Keratinocyte (primary cell): Measurements from ENCODE around the gene AKR1C1. TPM values are rescaled to one million over a fixed set of nuclear protein-coding genes. Genes with fewer than 3 reads are reported as not detected.
"Not testable (repeated sequence)": the region's sequence is repeated elsewhere in the genome, so short reads cannot be mapped to it uniquely, and the experiment has no call there.

Source experiments
- DNase-seq: peaks from one replicate; pipeline ENCODE4 v3.0.0-alpha.2; 2011; ENCODE audit warnings: low read depth, missing footprints, low spot score
- FAIRE-seq: peaks from 2 replicates; lab custom pipeline; 2011; peaks lifted over from hg19 to GRCh38; lab: Jason Lieb, UNC
- H2AFZ ChIP-seq: 2 replicates; pipeline ENCODE4 v1.6.0; 2012; ENCODE audit warnings: low read length, control low read depth, inconsistent platforms; ENCODE audit not compliant: control insufficient read depth
- H3K27ac ChIP-seq: 2 replicates; pipeline ENCODE4 v1.5.1; 2011; ENCODE audit warnings: low read length; ENCODE audit not compliant: control insufficient read depth, insufficient read depth
- H3K27me3 ChIP-seq: 3 replicates; pipeline ENCODE4 v1.6.0; 2011; ENCODE audit warnings: low read length; ENCODE audit not compliant: control insufficient read depth, insufficient read depth; ENCODE audit errors: extremely low read depth
- H3K36me3 ChIP-seq, 2 experiments: 2 replicates in 1 of 2; 3 replicates in 1 of 2; pipeline ENCODE4 v1.5.1; 2011; ENCODE audit warnings: low read length in 2 of 2, mild to moderate bottlenecking in 1 of 2; ENCODE audit not compliant: control insufficient read depth in 2 of 2, insufficient read depth in 2 of 2; ENCODE audit errors: extremely low read depth in 1 of 2
- H3K4me1 ChIP-seq: 3 replicates; pipeline ENCODE4 v1.5.1; 2011; ENCODE audit warnings: low read length; ENCODE audit not compliant: control insufficient read depth, insufficient read depth; ENCODE audit errors: extremely low read depth
- H3K4me2 ChIP-seq: 3 replicates; pipeline ENCODE4 v1.6.0; 2011; ENCODE audit warnings: low read depth, low read length; ENCODE audit not compliant: control insufficient read depth, insufficient read depth; ENCODE audit errors: extremely low read depth
- H3K4me3 ChIP-seq, 3 experiments: fragments of 200-600 bp in 1 of 3; sonication (generic) in 1 of 3; 2 replicates in 2 of 3; 3 replicates in 1 of 3; pipeline ENCODE4 v1.5.1; 2011 to 2016; ENCODE audit warnings: low read length in 3 of 3, mild to moderate bottlenecking in 3 of 3, control low read depth in 2 of 3, inconsistent platforms in 1 of 3, low read depth in 1 of 3, mixed read lengths in 1 of 3, mixed run types in 1 of 3, moderate library complexity in 1 of 3; ENCODE audit not compliant: control insufficient read depth in 2 of 3, insufficient read depth in 2 of 3; ENCODE audit errors: extremely low read depth in 1 of 3
- H3K79me2 ChIP-seq: 2 replicates; pipeline ENCODE4 v1.6.0; 2012; ENCODE audit warnings: low read length; ENCODE audit not compliant: control insufficient read depth, insufficient read depth
- H3K9ac ChIP-seq: 3 replicates; pipeline ENCODE4 v1.6.0; 2011; ENCODE audit warnings: low read length; ENCODE audit not compliant: control insufficient read depth, insufficient read depth; ENCODE audit errors: extremely low read depth
- H3K9me1 ChIP-seq: 3 replicates; pipeline ENCODE4 v1.6.0; 2011; ENCODE audit warnings: low read length; ENCODE audit not compliant: control insufficient read depth, insufficient read depth; ENCODE audit errors: extremely low read depth
- H3K9me3 ChIP-seq: 2 replicates; pipeline ENCODE4 v1.5.1; 2012; ENCODE audit warnings: low read depth, low read length; ENCODE audit not compliant: control insufficient read depth
- H4K20me1 ChIP-seq: 3 replicates; pipeline ENCODE4 v1.6.0; 2011; ENCODE audit warnings: low read length; ENCODE audit not compliant: control insufficient read depth, insufficient read depth; ENCODE audit errors: extremely low read depth
- CTCF ChIP-seq, 3 experiments: IDR thresholded peaks in 1 of 3; conservative IDR thresholded peaks in 1 of 3; optimal IDR thresholded peaks in 1 of 3; 2 replicates in 2 of 3; 3 replicates in 1 of 3; pipeline versions ENCODE3 to v1.5.1; 2011; ENCODE audit warnings: low read length in 3 of 3, mild to moderate bottlenecking in 3 of 3, moderate library complexity in 2 of 3, control low read depth in 1 of 3, inconsistent platforms in 1 of 3; ENCODE audit not compliant: insufficient read depth in 2 of 3; ENCODE audit errors: extremely low read depth in 1 of 3
- dilution Hi-C: fragments of 300-500 bp; cut with MboI; formaldehyde crosslinking; loops from one replicate; pipeline ENCODE4 v1.7.0; 2020; ENCODE audit warnings: low sequenced_read_pairs; ENCODE audit not compliant: extremely low pct_ligation_motif_present
- polyA minus RNA-seq, 3 experiments: library from RNA; depleted of rRNA, polyadenylated mRNA; stranded (reverse); fragments of >200 nt; gene quantifications; 1 replicate in 1 of 3; 2 replicates in 1 of 3; 3 replicates in 1 of 3; pipeline ENCODE4 v1.2.3, GENCODE V29; 2011
- polyA plus RNA-seq, 5 experiments: library from polyadenylated mRNA; depleted of rRNA in 3 of 5; stranded (reverse) in 3 of 5; stranded (forward) in 1 of 5; unstranded in 1 of 5; fragments of >200 nt; gene quantifications; 1 replicate in 1 of 5; 2 replicates in 3 of 5; 3 replicates in 1 of 5; pipeline versions ENCODE4 v1.2.1 to v1.2.3, GENCODE V29; 2011 to 2012; ENCODE audit warnings: missing spikeins in 2 of 5, low read depth in 1 of 5, low replicate concordance in 1 of 5

AKR1C1 gene
- polyA plus RNA-seq (19.5 to 33.9 TPM (median 28.1 TPM) in 3 replicates), polyA minus RNA-seq (8.8 to 26.9 TPM (median 23.3 TPM) in 3 replicates)
- 19.3 TPM for polyA plus RNA-seq (2011; ENCODE audit: low read depth)
- polyA plus RNA-seq (2011; cell fraction: cytosol; rRNA removed), result 25.1 and 37.8 TPM in 2 replicates
- polyA plus RNA-seq (2011; cell fraction: nucleus; rRNA removed), result 30.1 and 33.5 TPM in 2 replicates
- 9.3 and 37.8 TPM in 2 replicates for polyA plus RNA-seq (2012; ENCODE audit: low replicate concordance)
- polyA minus RNA-seq (2011; cell fraction: cytosol; rRNA and poly(A)+ RNA removed), result 6.9 TPM
- polyA minus RNA-seq (2011; cell fraction: nucleus; rRNA and poly(A)+ RNA removed), result 14.8 and 37.4 TPM in 2 replicates

GRCh38 chr10:4962876-4963814 lies at the start of gene AKR1C1:
TSS of gene AKR1C1 (plus strand) at chr10:4963415. CDS start at chr10:4963445, 30 bp downstream.
- H3K4me2 ChIP-seq, result peak within 1 kb of the TSS; percentile 83
- peak; percentile 96 for FAIRE-seq
- DNase-seq, H3K9me1 ChIP-seq, H3K79me2 ChIP-seq, H3K36me3 ChIP-seq, H4K20me1 ChIP-seq, H3K9me3 ChIP-seq, dilution Hi-C loops, H3K27me3 ChIP-seq: not testable (repeated sequence)
- H3K4me3 ChIP-seq, result peak within 1 kb of the TSS in 2 of 3 experiments; percentile 16 to 51
- peak within 1 kb of the TSS; percentile 65 for H3K9ac ChIP-seq
- peak within 1 kb of the TSS; percentile 66 for H3K27ac ChIP-seq
- peaks cover 14% of the 10 kb centered on the region for H3K4me1 ChIP-seq
- peak within 1 kb of the TSS; percentile 42 for H2AFZ ChIP-seq

GRCh38 chr10:4914213-4914850 lies 48.9 kb upstream of the AKR1C1 start:
- no peaks in the 10 kb centered on the region for H4K20me1 ChIP-seq
- no peak for FAIRE-seq

More at GRCh38 chr10:4914213-4914850, 48.9 kb upstream of the AKR1C1 start:
- no peak for DNase-seq
- Histone ChIP-seq H3K27me3 (no peaks in the 10 kb centered on the region), H3K4me1 (peaks cover 9% of the 10 kb centered on the region), H3K9ac (no peak overlapping the region), H3K79me2 (no peaks in the 10 kb centered on the region), H3K9me1 (no peaks in the 10 kb centered on the region), H3K4me3 (no peak overlapping the region), H2AFZ (peak overlapping the region; percentile 43), H3K4me2 (no peak overlapping the region), H3K9me3 (no peaks in the 10 kb centered on the region), H3K36me3 (no peaks in the 10 kb centered on the region), H3K27ac (no peak overlapping the region)
- dilution Hi-C loops, result no loop called here
- no peak for TF ChIP-seq CTCF (optimal IDR thresholded peaks at IDR 0.05 in 1 of 3, IDR thresholded peaks at IDR 0.05 in 1 of 3, conservative IDR thresholded peaks at IDR 0.05 in 1 of 3; ENCODE audit: extremely low read depth in 1 of 3, insufficient read depth in 2 of 3, low read length in 3 of 3)
